HG03097 (cell line): ENCODE measurements around the gene NSG1.
"Not testable (repeated sequence)": the region's sequence is repeated elsewhere in the genome, so short reads cannot be mapped to it uniquely, and the experiment has no call there.

Experiments used
- ATAC-seq: cut with Tn5 transposase; IDR thresholded peaks from one replicate; pipeline ENCODE4 v1.9.1; 2021; ENCODE audit not compliant: unreplicated experiment, low FRiP score

Gene NSG1

GRCh38 chr4:4386736-4387392, at the start of gene NSG1:
TSS of gene NSG1 (plus strand) at chr4:4387102. CDS start at chr4:4387630, 528 bp downstream.
- ATAC-seq: no peak

- ATAC-seq: no peak
These were observed 48.5 kb upstream of the NSG1 start for GRCh38 chr4:4338210-4339001.

GRCh38 chr4:4339504-4340085, 47.3 kb upstream of the NSG1 start:
- no peak for ATAC-seq

GRCh38 chr4:4341861-4342650, 44.8 kb upstream of the NSG1 start:
- ATAC-seq: no peak

GRCh38 chr4:4343038-4343437, 43.9 kb upstream of the NSG1 start:
- ATAC-seq: no peak

- ATAC-seq: peak; percentile 50
These were observed 41.9 kb upstream of the NSG1 start for GRCh38 chr4:4344915-4345527.

- no peak for ATAC-seq
These were observed 39.3 kb upstream of the NSG1 start for GRCh38 chr4:4347585-4347984.

GRCh38 chr4:4348585-4348984, 38.3 kb upstream of the NSG1 start:
- ATAC-seq: not testable (repeated sequence)

GRCh38 chr4:4349867-4350266, 37.0 kb upstream of the NSG1 start:
- ATAC-seq: no peak

GRCh38 chr4:4350909-4351308, 36.0 kb upstream of the NSG1 start:
- ATAC-seq: no peak

GRCh38 chr4:4355302-4355701, 31.6 kb upstream of the NSG1 start:
- no peak for ATAC-seq

GRCh38 chr4:4356106-4357041, 30.5 kb upstream of the NSG1 start:
- no peak for ATAC-seq

- ATAC-seq: no peak
These were observed 28.6 kb upstream of the NSG1 start for GRCh38 chr4:4358093-4358854.

GRCh38 chr4:4361883-4362282, 25.0 kb upstream of the NSG1 start:
- no peak for ATAC-seq

- ATAC-seq: no peak
These were observed 23.8 kb upstream of the NSG1 start for GRCh38 chr4:4362991-4363697.

- no peak for ATAC-seq
These were observed 22.8 kb upstream of the NSG1 start for GRCh38 chr4:4364061-4364460.

GRCh38 chr4:4364486-4365208, 22.3 kb upstream of the NSG1 start:
- ATAC-seq: no peak
